ENCODE results near the gene CNTN5.

CNTN5 gene

DNA sequence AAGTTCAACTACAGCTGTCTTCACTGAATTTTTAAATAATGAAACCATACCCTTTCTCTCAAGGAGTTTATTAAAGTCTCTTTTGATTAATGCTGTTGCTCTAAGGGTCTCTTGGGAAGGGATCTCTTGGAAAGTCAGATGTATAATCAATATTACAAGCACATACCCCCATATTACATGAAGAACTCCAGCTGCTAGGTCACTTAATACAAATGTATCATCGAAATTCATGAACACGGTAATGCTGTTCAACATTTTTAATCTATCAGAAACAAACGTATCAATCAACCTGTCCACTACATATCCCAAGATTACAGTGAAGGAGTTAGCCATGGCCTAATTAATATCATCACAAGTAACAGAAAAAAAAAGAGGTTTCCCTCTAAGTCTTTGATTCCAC, 1283.1 kb downstream of the CNTN5 start:
- no peak for DNase-seq (ENCODE audit: extremely low spot score)
- ChIA-PET CTCF (no interaction called here), POLR2A (no interaction called here)
- TF ChIP-seq, protein P1, sequence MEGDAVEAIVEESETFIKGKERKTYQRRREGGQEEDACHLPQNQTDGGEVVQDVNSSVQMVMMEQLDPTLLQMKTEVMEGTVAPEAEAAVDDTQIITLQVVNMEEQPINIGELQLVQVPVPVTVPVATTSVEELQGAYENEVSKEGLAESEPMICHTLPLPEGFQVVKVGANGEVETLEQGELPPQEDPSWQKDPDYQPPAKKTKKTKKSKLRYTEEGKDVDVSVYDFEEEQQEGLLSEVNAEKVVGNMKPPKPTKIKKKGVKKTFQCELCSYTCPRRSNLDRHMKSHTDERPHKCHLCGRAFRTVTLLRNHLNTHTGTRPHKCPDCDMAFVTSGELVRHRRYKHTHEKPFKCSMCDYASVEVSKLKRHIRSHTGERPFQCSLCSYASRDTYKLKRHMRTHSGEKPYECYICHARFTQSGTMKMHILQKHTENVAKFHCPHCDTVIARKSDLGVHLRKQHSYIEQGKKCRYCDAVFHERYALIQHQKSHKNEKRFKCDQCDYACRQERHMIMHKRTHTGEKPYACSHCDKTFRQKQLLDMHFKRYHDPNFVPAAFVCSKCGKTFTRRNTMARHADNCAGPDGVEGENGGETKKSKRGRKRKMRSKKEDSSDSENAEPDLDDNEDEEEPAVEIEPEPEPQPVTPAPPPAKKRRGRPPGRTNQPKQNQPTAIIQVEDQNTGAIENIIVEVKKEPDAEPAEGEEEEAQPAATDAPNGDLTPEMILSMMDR (IDR thresholded peaks at IDR 0.05; ENCODE audit: control extremely low read depth, extremely low read depth, low read depth, missing control alignments) = no peak

DNA sequence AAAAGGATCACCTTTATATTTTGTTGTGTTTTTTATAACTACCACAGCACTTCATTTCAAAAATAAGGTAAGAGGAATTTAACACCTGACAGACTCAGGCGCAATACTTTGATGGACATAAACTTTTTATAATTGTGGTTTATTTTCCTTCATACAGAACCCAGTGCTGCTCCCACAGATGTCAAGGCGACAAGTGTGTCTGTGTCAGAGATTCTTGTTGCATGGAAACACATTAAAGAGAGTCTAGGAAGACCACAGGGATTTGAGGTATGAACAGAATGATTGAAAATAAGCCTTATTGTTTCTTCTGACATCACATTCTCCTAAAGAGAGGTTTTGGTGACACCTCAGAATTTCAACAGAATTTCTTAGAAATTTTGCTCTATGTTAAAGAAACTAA, 1287.5 kb downstream of the CNTN5 start:
- POLR2A ChIA-PET = no interaction called here
- CTCF ChIA-PET = no interaction called here
- TF ChIP-seq, protein P1 (IDR thresholded peaks at IDR 0.05; ENCODE audit: control extremely low read depth, extremely low read depth, low read depth, missing control alignments) = no peak
- no peak for DNase-seq (ENCODE audit: extremely low spot score)

DNA sequence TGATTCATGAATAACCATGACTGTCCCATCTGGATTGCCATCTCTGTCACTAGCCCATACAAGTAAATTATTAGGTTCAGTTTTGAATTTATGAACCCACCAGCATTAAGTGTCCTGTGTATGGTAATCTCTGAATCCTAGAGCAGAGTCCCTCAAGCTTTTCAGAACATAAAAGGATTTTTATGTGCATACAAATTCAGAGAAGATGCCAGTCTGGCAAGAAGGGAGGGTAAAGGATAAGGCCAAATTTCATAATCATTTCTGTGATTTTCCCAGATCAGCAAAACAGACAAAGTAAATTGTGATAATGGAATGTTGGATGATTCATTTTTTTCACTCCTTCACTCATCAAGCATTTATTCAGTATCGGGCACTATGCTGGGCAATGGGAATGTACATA, 1295.2 kb downstream of the CNTN5 start:
- ChIA-PET CTCF (interaction anchor here (1.8 kb wide), 1 partner anchor 21 kb away, joined by 5 read pairs; no protein-coding TSS in a partner anchor), POLR2A (no interaction called here)

DNA sequence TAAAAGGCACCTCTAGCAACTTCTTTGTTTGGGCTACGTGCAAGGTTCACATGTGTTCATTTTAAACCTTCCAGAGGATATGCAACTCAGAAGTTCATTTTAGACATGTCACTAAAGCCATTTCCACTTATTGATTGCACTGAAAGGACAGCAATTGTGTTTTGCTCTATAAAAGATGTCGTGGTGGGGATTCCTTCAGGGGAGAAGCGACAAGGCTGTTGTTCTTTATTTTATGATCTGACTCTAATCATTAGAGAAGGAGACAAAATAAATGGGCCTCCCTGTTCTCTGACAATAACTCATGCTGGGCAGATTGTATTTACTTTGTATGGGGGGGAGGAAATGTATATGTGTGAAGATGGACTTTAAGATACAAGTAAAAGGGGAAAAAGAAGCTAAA, 1296.2 kb downstream of the CNTN5 start:
- TF ChIP-seq, protein P1 (IDR thresholded peaks at IDR 0.05; ENCODE audit: control extremely low read depth, extremely low read depth, low read depth, missing control alignments) = no peak
- POLR2A ChIA-PET = no interaction called here
- DNase-seq (ENCODE audit: extremely low spot score) = no peak
- CTCF ChIA-PET = interaction anchor here (1.8 kb wide), 1 partner anchor 20 kb away, joined by 5 read pairs; no protein-coding TSS in a partner anchor

More for the DNA sequence above, 1295.2 kb downstream of the CNTN5 start:
- TF ChIP-seq, protein P1 (IDR thresholded peaks at IDR 0.05; ENCODE audit: control extremely low read depth, extremely low read depth, low read depth, missing control alignments) = no peak
- no peak for DNase-seq (ENCODE audit: extremely low spot score)

DNA sequence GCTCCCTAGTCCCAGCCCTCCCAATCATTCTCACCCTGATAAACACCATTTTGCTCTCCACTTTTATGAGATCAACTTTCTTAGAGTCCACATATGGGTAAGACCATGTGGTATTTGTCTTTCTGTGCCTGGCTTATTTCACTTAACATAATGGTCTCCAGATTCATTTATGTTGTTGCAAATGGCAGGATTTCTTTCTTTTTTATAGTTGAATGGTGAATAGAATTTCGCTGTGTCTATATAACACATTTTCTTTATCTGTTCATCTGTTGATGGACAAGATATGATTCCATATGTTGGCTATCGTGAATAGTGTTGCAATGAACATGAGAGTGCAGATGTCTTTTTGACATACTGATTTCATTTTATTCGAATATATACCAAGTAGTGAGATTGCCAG, 1298.9 kb downstream of the CNTN5 start:
- TF ChIP-seq, protein P1 (IDR thresholded peaks at IDR 0.05; ENCODE audit: control extremely low read depth, extremely low read depth, low read depth, missing control alignments) = no peak
- no peak for DNase-seq (ENCODE audit: extremely low spot score)
- ChIA-PET CTCF (interaction anchor here (1.6 kb wide), 1 partner anchor 13 kb away, joined by 3 read pairs; no protein-coding TSS in a partner anchor), POLR2A (no interaction called here)

DNA sequence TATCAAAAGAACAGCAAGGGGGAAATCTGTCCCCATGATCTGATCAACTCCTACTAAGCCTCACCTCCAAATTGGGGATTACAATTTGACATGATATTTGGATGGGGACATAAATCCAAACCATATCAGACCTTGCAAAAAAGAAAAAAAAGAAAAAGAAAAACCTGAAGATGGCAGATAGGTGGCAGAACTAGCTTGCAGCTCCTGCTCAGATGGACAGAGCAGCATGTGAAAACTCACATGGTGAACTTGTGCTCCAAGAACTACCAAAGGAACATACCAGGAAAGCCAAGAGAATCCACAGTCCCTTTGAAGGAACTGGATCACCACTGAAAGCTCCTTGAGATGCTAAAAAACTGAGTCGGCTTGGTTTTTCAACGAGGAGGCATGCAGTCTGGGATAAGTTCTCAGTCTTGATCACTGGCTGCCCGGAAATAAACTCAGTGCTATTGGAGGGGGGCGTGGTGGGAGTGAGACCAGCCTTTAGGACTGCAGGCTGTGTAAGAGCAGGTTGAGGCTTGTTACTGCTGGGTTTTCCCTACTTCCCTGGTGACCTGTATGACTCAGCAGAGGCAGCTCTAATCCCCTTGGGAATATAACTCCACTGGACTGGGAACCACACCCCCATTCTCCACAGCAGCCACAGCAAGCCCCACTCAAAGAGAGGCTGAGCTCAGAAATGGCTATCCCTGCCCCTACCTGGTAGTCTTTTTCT, 1308.0 kb downstream of the CNTN5 start:
- POLR2A ChIA-PET = no interaction called here
- TF ChIP-seq, protein P1 (IDR thresholded peaks at IDR 0.05; ENCODE audit: control extremely low read depth, extremely low read depth, low read depth, missing control alignments) = no peak
- DNase-seq (ENCODE audit: extremely low spot score) = no peak

More for the DNA sequence above, 1308.0 kb downstream of the CNTN5 start:
- CTCF ChIA-PET = no interaction called here
